A549 (cell line): ENCODE results near the gene TULP1. TPM values are rescaled to one million over a fixed set of nuclear protein-coding genes. Genes with fewer than 3 reads are reported as not detected.

ENCODE experiments used
- ATAC-seq, 2 experiments: fragments of 200-7000 bp in 1 of 2; fragments of >200 bp in 1 of 2; cut with Nextera tagmentation in 1 of 2; cut with Tn5 transposase in 1 of 2; 3 replicates each; pipeline versions ENCODE4 v1.8.0 to v1.9.1; 2018 to 2020; ENCODE audit warnings: mild to moderate bottlenecking in 1 of 2, moderate library complexity in 1 of 2
- CTCF ChIA-PET: fragments of 300-600 bp; sonication (Branson Sonifier 250); formaldehyde crosslinking; extraction: SDS; loops from one replicate; lab custom pipeline; 2021; ENCODE audit warnings: antibody characterized with exemption, inconsistent platforms; lab: Yijun Ruan, JAX
- POLR2A ChIA-PET: fragments of 350-600 bp; formaldehyde crosslinking; extraction: SDS; loops from one replicate; lab custom pipeline; 2021; ENCODE audit warnings: antibody characterized with exemption, inconsistent platforms; lab: Yijun Ruan, JAX
- DNase-seq, 2 experiments: peaks; one replicate each; pipeline versions ENCODE4 v3.0.0 to v3.0.0-alpha.2; 2011 to 2016; ENCODE audit warnings: low read depth in 1 of 2, low spot score in 1 of 2
- FAIRE-seq: peaks from 2 replicates; lab custom pipeline; 2011; peaks lifted over from hg19 to GRCh38; lab: Jason Lieb, UNC
- H3K27ac ChIP-seq, 2 experiments: fragments of >200 bp; sonication (Bioruptor Twin); formaldehyde crosslinking; 3 replicates each; pipeline ENCODE4 v1.5.1; 2016 to 2017
- H3K4me1 ChIP-seq: fragments of >200 bp; sonication (Bioruptor Twin); formaldehyde crosslinking; 3 replicates; pipeline ENCODE4 v1.6.1; 2016
- H3K4me2 ChIP-seq: fragments of >200 bp; sonication (Bioruptor Twin); formaldehyde crosslinking; 3 replicates; pipeline ENCODE4 v1.6.1; 2016
- H3K4me3 ChIP-seq: fragments of >200 bp; sonication (Bioruptor Twin); formaldehyde crosslinking; 3 replicates; pipeline ENCODE4 v1.5.1; 2016
- H3K9me3 ChIP-seq: fragments of >200 bp; sonication (Bioruptor Twin); formaldehyde crosslinking; 3 replicates; pipeline ENCODE4 v1.6.1; 2016
- BHLHE40 ChIP-seq: IDR thresholded peaks from 2 replicates; pipeline ENCODE4 v1.6.1; 2012; ENCODE audit warnings: low read depth, low read length, inconsistent platforms
- CEBPB ChIP-seq, 2 experiments: fragments of >200 bp in 1 of 2; sonication (Bioruptor Twin) in 1 of 2; formaldehyde crosslinking in 1 of 2; IDR thresholded peaks; 2 replicates each; pipeline ENCODE4 v1.6.1; 2012 to 2016
- EHF ChIP-seq: fragments of 250-450 bp; sonication (Bioruptor Pico); IDR thresholded peaks from 2 replicates; pipeline ENCODE4 v1.5.0; 2020; ENCODE audit warnings: mild to moderate bottlenecking
- EHMT2 ChIP-seq: fragments of 200-600 bp; sonication (generic); IDR thresholded peaks from 2 replicates; pipeline ENCODE4 v1.6.1; 2016; ENCODE audit warnings: antibody characterized with exemption, low read depth, mild to moderate bottlenecking, moderate library complexity
- FOSB ChIP-seq: fragments of 250-450 bp; sonication (Bioruptor Pico); IDR thresholded peaks from 2 replicates; pipeline ENCODE4 v1.5.0; 2020; ENCODE audit warnings: mild to moderate bottlenecking, moderate library complexity
- FOXS1 ChIP-seq: fragments of 250-450 bp; sonication (Bioruptor Pico); IDR thresholded peaks from 2 replicates; pipeline ENCODE4 v1.5.0; 2020; ENCODE audit warnings: mild to moderate bottlenecking, moderate library complexity
- HOXA7 ChIP-seq: fragments of 250-450 bp; sonication (Bioruptor Pico); IDR thresholded peaks from 2 replicates; pipeline ENCODE4 v1.5.0; 2020; ENCODE audit warnings: mild to moderate bottlenecking, moderate library complexity
- HOXB13 ChIP-seq: fragments of 250-450 bp; sonication (Bioruptor Pico); IDR thresholded peaks from 2 replicates; pipeline ENCODE4 v1.5.0; 2020; ENCODE audit warnings: low read depth, mild to moderate bottlenecking, moderate library complexity
- JUN ChIP-seq, 2 experiments: fragments of >200 bp; sonication (Bioruptor Twin); formaldehyde crosslinking; IDR thresholded peaks; 2 replicates in 1 of 2; 3 replicates in 1 of 2; pipeline ENCODE4 v1.6.1; 2016 to 2017
- JUNB ChIP-seq: fragments of >200 bp; sonication (Bioruptor Twin); formaldehyde crosslinking; IDR thresholded peaks from 2 replicates; pipeline ENCODE4 v1.6.1; 2016
- KDM1A ChIP-seq: fragments of 200-600 bp; sonication (generic); IDR thresholded peaks from 2 replicates; pipeline ENCODE4 v1.6.1; 2016; ENCODE audit warnings: low read depth, mild to moderate bottlenecking
- NPAS2 ChIP-seq: fragments of 250-450 bp; sonication (Bioruptor Pico); IDR thresholded peaks from 2 replicates; pipeline ENCODE4 v1.8.0; 2022; ENCODE audit warnings: mild to moderate bottlenecking, moderate library complexity, borderline replicate concordance
- PHF8 ChIP-seq: fragments of 200-600 bp; sonication (generic); IDR thresholded peaks from 2 replicates; pipeline ENCODE4 v1.6.1; 2016; ENCODE audit warnings: low read depth, mild to moderate bottlenecking, antibody characterized with exemption, moderate library complexity, borderline replicate concordance
- POLR2A ChIP-seq: IDR thresholded peaks from 2 replicates; pipeline ENCODE4 v1.6.1; 2012; ENCODE audit warnings: mild to moderate bottlenecking, low read length
- POLR2AphosphoS2 ChIP-seq: conservative IDR thresholded peaks from 2 replicates; pipeline ENCODE4 v1.6.1; 2012; ENCODE audit warnings: low read length, improper control_type of control experiment, inconsistent platforms
- RARB ChIP-seq: fragments of 250-450 bp; sonication (Bioruptor Pico); IDR thresholded peaks from 2 replicates; pipeline ENCODE4 v1.8.0; 2021; ENCODE audit warnings: mild to moderate bottlenecking, moderate library complexity
- RCOR1 ChIP-seq: fragments of 150-350 bp; IDR thresholded peaks from 2 replicates; pipeline ENCODE4 v1.6.1; 2014; ENCODE audit warnings: antibody characterized with exemption, low read length, low read depth
- RNF2 ChIP-seq: fragments of 200-600 bp; sonication (generic); IDR thresholded peaks from 2 replicates; pipeline ENCODE4 v1.6.1; 2016; ENCODE audit warnings: low read depth, mild to moderate bottlenecking, antibody characterized with exemption, moderate library complexity, borderline replicate concordance
- SREBF2 ChIP-seq: fragments of 450-650 bp; IDR thresholded peaks from 2 replicates; pipeline ENCODE4 v1.6.1; 2014; ENCODE audit warnings: mild to moderate bottlenecking, moderate library complexity
- TFCP2L1 ChIP-seq: fragments of 250-450 bp; sonication (Bioruptor Pico); IDR thresholded peaks from 2 replicates; pipeline ENCODE4 v1.5.0; 2021; ENCODE audit warnings: mild to moderate bottlenecking
- ZC3H11A ChIP-seq: fragments of 450-650 bp; IDR thresholded peaks from 2 replicates; pipeline ENCODE4 v1.6.1; 2014; ENCODE audit warnings: antibody characterized with exemption, mild to moderate bottlenecking
- ZFP36 ChIP-seq: fragments of 450-650 bp; IDR thresholded peaks from 2 replicates; pipeline ENCODE4 v1.6.1; 2014; ENCODE audit warnings: borderline replicate concordance; ENCODE audit not compliant: partially characterized antibody
- WGBS: methylation state at CpG from one replicate; pipeline ENCODE4 v1.1.6; 2017; ENCODE audit errors: missing lambda C conversion rate; 5-methylcytosine and 5-hydroxymethylcytosine counted together
- polyA plus RNA-seq, 4 experiments: library from polyadenylated mRNA; depleted of rRNA in 3 of 4; stranded (reverse); fragments of >200 nt; fragmentation: RNase III in 1 of 4; extraction: RNeasy Plus Mini Kit Qiagen cat#74134 plus additional on column Dnase treatment in 1 of 4; gene quantifications; 2 replicates in 3 of 4; 3 replicates in 1 of 4; pipeline ENCODE4 v1.2.3, GENCODE V29; 2011 to 2017
- TF ChIP-seq, protein P1 (sequence below): fragments of >200 bp; sonication (Bioruptor Twin); formaldehyde crosslinking; IDR thresholded peaks from 3 replicates; pipeline ENCODE4 v1.6.1; 2016
- TF ChIP-seq, protein P2 (sequence below): fragments of 450-650 bp; IDR thresholded peaks from 2 replicates; pipeline ENCODE4 v1.6.1; 2014; ENCODE audit warnings: antibody characterized with exemption
- TF ChIP-seq, protein P3 (sequence below): IDR thresholded peaks from 2 replicates; pipeline ENCODE4 v1.6.1; 2012; ENCODE audit warnings: low read depth, borderline replicate concordance
- TF ChIP-seq, protein P4 (sequence below): IDR thresholded peaks from 2 replicates; pipeline ENCODE4 v1.6.1; 2012

Gene TULP1
- polyA plus RNA-seq, 2 of the 4 experiments (the other 2 are of a cell fraction), result not detected

DNA sequence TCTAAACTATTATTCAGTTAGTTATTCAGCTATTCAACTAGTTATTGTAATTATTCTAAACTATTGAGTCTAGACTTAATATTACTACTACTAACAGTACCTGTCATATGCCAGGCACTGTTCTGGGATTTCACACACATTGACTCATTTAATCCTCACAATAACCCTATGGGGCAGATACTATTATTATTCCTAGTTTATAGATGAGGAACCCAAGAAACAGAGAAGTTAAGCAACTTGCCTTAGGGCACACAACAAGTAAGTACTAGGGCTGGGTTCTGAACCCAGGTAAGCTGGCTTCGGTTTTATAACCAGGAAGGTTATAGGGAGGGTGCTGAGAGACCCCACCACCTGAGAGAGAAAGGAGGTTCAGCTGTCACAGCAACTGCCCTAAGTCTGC is 23.6 kb downstream of the TULP1 start:
- ATAC-seq (no peak), FAIRE-seq (no peak)
- POLR2A ChIA-PET, result interaction anchor here (0.6 kb wide), 1 partner anchor 16 kb away, joined by 5 read pairs; no protein-coding TSS in a partner anchor
- Histone ChIP-seq H3K4me2 (no peak overlapping the region), H3K27ac (no peak overlapping the region), H3K4me3 (no peak overlapping the region)
- no peak for TF ChIP-seq BHLHE40
- TF ChIP-seq POLR2AphosphoS2, result no peak
- no peak for TF ChIP-seq POLR2A
- TF ChIP-seq HOXB13 (CRISPR knock-in tag), result no peak
- TF ChIP-seq FOSB (CRISPR knock-in tag), result no peak
- no peak for TF ChIP-seq JUN (IDR thresholded peaks at IDR 0.05)
- no peak for TF ChIP-seq PHF8
- no peak for TF ChIP-seq RCOR1
- TF ChIP-seq, all 56 proteins: peak for 0
- Histone ChIP-seq H3K9me3 (no peaks in the 10 kb centered on the region), H3K4me1 (peaks cover 25% of the 10 kb centered on the region)
- CTCF ChIA-PET, result interaction anchor here (1.1 kb wide), 1 partner anchor 35 kb away, joined by 3 read pairs; no protein-coding TSS in a partner anchor
- no peak for DNase-seq
- 50% methylated on average over 1 of the region's 1 CpG for WGBS

DNA sequence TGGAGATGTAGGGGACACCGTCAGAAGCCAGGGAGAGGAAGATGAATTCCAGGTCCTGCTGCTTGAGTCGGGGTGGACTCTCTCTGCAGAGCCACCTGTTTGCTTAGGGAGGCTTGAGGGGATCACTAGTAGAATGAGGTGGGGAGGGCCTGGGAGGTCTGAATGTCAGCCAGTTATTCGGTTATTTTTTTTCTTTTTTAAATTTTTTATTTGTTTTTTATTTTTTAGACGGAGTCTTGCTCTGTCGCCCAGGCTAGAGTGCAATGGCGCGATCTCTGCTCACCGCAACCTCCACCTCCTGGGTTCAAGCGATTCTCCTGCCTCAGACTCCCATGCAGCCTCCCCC is 24.2 kb downstream of the TULP1 start:
- CTCF ChIA-PET, result no interaction called here
- FAIRE-seq (no peak), ATAC-seq (no peak), DNase-seq (no peak)
- no peaks in the 10 kb centered on the region for H3K9me3 ChIP-seq
- H3K4me1 ChIP-seq, result peaks cover 25% of the 10 kb centered on the region
- no peak overlapping the region for H3K4me2 ChIP-seq
- H3K27ac ChIP-seq, result no peak overlapping the region
- 82% methylated on average over 9 of the region's 9 CpGs for WGBS
- POLR2A ChIA-PET, result no interaction called here
- TF ChIP-seq, protein P1, sequence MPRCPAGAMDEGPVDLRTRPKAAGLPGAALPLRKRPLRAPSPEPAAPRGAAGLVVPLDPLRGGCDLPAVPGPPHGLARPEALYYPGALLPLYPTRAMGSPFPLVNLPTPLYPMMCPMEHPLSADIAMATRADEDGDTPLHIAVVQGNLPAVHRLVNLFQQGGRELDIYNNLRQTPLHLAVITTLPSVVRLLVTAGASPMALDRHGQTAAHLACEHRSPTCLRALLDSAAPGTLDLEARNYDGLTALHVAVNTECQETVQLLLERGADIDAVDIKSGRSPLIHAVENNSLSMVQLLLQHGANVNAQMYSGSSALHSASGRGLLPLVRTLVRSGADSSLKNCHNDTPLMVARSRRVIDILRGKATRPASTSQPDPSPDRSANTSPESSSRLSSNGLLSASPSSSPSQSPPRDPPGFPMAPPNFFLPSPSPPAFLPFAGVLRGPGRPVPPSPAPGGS, result no peak
- no peak for TF ChIP-seq FOXS1
- no peak for TF ChIP-seq RARB (CRISPR knock-in tag)
- TF ChIP-seq EHMT2, result no peak
- TF ChIP-seq, protein P2, sequence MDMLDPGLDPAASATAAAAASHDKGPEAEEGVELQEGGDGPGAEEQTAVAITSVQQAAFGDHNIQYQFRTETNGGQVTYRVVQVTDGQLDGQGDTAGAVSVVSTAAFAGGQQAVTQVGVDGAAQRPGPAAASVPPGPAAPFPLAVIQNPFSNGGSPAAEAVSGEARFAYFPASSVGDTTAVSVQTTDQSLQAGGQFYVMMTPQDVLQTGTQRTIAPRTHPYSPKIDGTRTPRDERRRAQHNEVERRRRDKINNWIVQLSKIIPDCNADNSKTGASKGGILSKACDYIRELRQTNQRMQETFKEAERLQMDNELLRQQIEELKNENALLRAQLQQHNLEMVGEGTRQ, result no peak
- TF ChIP-seq TFCP2L1 (CRISPR knock-in tag), result no peak
- TF ChIP-seq KDM1A, result no peak
- no peak for TF ChIP-seq JUNB
- TF ChIP-seq, protein P3, sequence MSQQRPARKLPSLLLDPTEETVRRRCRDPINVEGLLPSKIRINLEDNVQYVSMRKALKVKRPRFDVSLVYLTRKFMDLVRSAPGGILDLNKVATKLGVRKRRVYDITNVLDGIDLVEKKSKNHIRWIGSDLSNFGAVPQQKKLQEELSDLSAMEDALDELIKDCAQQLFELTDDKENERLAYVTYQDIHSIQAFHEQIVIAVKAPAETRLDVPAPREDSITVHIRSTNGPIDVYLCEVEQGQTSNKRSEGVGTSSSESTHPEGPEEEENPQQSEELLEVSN, result no peak
- no peak for TF ChIP-seq SREBF2
- TF ChIP-seq CEBPB (IDR thresholded peaks at IDR 0.05), result no peak
- TF ChIP-seq ZFP36, result no peak
- no peak for TF ChIP-seq POLR2A
- no peak for TF ChIP-seq NPAS2 (CRISPR knock-in tag)
- no peak for TF ChIP-seq ZC3H11A
- no peak for TF ChIP-seq RNF2
- TF ChIP-seq, protein P4, sequence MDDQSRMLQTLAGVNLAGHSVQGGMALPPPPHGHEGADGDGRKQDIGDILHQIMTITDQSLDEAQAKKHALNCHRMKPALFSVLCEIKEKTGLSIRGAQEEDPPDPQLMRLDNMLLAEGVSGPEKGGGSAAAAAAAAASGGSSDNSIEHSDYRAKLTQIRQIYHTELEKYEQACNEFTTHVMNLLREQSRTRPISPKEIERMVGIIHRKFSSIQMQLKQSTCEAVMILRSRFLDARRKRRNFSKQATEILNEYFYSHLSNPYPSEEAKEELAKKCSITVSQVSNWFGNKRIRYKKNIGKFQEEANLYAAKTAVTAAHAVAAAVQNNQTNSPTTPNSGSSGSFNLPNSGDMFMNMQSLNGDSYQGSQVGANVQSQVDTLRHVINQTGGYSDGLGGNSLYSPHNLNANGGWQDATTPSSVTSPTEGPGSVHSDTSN, result no peak
- no peak for TF ChIP-seq EHF (CRISPR knock-in tag)
- no peak for TF ChIP-seq HOXA7
- H3K4me3 ChIP-seq, result no peak overlapping the region
